ENCODE data around the gene NUP210L.

The NUP210L gene

GRCh38 chr1:153977250-153978240 lies 177.3 kb downstream of the NUP210L start, which contains the start of gene JTB (continued):
- TF ChIP-seq, protein P1, sequence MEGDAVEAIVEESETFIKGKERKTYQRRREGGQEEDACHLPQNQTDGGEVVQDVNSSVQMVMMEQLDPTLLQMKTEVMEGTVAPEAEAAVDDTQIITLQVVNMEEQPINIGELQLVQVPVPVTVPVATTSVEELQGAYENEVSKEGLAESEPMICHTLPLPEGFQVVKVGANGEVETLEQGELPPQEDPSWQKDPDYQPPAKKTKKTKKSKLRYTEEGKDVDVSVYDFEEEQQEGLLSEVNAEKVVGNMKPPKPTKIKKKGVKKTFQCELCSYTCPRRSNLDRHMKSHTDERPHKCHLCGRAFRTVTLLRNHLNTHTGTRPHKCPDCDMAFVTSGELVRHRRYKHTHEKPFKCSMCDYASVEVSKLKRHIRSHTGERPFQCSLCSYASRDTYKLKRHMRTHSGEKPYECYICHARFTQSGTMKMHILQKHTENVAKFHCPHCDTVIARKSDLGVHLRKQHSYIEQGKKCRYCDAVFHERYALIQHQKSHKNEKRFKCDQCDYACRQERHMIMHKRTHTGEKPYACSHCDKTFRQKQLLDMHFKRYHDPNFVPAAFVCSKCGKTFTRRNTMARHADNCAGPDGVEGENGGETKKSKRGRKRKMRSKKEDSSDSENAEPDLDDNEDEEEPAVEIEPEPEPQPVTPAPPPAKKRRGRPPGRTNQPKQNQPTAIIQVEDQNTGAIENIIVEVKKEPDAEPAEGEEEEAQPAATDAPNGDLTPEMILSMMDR (tag by site-specific recombination; IDR thresholded peaks at IDR 0.05), result peak; percentile 6; the same call in 1 of the 2 replicates
- TF ChIP-seq ZNF791 (tag by site-specific recombination; IDR thresholded peaks at IDR 0.05) (no peak), ZNF18 (tag by site-specific recombination; IDR thresholded peaks at IDR 0.05) (no peak), MEIS1 (CRISPR knock-in tag; IDR thresholded peaks at IDR 0.05; ENCODE audit: borderline replicate concordance) (no peak), ZNF48 (tag by site-specific recombination; IDR thresholded peaks at IDR 0.05) (no peak), ZNF280D (tag by site-specific recombination; IDR thresholded peaks at IDR 0.05) (no peak), ZNF146 (tag by site-specific recombination; IDR thresholded peaks at IDR 0.05) (no peak), ZNF155 (tag by site-specific recombination; IDR thresholded peaks at IDR 0.05) (no peak), ZNF704 (tag by site-specific recombination; IDR thresholded peaks at IDR 0.05) (no peak), ELK4 (IDR thresholded peaks at IDR 0.05; ENCODE audit: borderline replicate concordance, low read depth, low read length) (no peak), ZNF221 (tag by site-specific recombination; IDR thresholded peaks at IDR 0.05; ENCODE audit: borderline replicate concordance) (no peak), ZFP41 (tag by site-specific recombination; IDR thresholded peaks at IDR 0.05; ENCODE audit: borderline replicate concordance) (no peak), ZNF433 (tag by site-specific recombination; IDR thresholded peaks at IDR 0.05; ENCODE audit: low read depth) (no peak), ZNF24 (tag by site-specific recombination; IDR thresholded peaks at IDR 0.05) (no peak), PBX3 (CRISPR knock-in tag; IDR thresholded peaks at IDR 0.05) (no peak; the same call in none of the 2 replicates), SALL2 (tag by site-specific recombination; IDR thresholded peaks at IDR 0.05; ENCODE audit: borderline replicate concordance) (no peak), ZEB2 (tag by site-specific recombination; IDR thresholded peaks at IDR 0.05) (peak; percentile 95), HOXA7 (CRISPR knock-in tag; IDR thresholded peaks at IDR 0.05; ENCODE audit: borderline replicate concordance) (no peak), TSHZ1 (tag by site-specific recombination; IDR thresholded peaks at IDR 0.05; ENCODE audit: borderline replicate concordance) (no peak), ZNF175 (tag by site-specific recombination; IDR thresholded peaks at IDR 0.05) (no peak), ZNF707 (tag by site-specific recombination; IDR thresholded peaks at IDR 0.05) (no peak)
- TF ChIP-seq, protein P2, sequence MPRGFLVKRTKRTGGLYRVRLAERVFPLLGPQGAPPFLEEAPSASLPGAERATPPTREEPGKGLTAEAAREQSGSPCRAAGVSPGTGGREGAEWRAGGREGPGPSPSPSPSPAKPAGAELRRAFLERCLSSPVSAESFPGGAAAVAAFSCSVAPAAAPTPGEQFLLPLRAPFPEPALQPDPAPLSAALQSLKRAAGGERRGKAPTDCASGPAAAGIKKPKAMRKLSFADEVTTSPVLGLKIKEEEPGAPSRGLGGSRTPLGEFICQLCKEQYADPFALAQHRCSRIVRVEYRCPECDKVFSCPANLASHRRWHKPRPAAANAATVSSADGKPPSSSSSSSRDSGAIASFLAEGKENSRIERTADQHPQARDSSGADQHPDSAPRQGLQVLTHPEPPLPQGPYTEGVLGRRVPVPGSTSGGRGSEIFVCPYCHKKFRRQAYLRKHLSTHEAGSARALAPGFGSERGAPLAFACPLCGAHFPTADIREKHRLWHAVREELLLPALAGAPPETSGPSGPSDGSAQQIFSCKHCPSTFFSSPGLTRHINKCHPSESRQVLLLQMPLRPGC (tag by site-specific recombination; IDR thresholded peaks at IDR 0.05), result no peak
